DOHH2 (cell line): ENCODE results near the gene GNA14.

ENCODE experiments used
- CTCF ChIP-seq: fragments of 200-600 bp; sonication (generic); IDR thresholded peaks from one replicate; pipeline ENCODE4 v1.5.1; 2014; ENCODE audit warnings: antibody characterized with exemption, mild to moderate bottlenecking, low read depth, low read length; ENCODE audit not compliant: poor library complexity, severe bottlenecking
- EZH2phosphoT487 ChIP-seq: fragments of 200-600 bp; sonication (generic); IDR thresholded peaks from 2 replicates; pipeline ENCODE4 v1.6.1; 2017; ENCODE audit warnings: borderline replicate concordance, mild to moderate bottlenecking, antibody characterized with exemption, low read length, moderate library complexity, mixed read lengths

- TF ChIP-seq CTCF (no peak), EZH2phosphoT487 (no peak)
These were observed 172.3 kb downstream of the GNA14 start for GRCh38 chr9:77475641-77476473.
